MCF 10A (cell line): ENCODE data around the gene ZNF70. TPM values are rescaled to one million over a fixed set of nuclear protein-coding genes. Genes with fewer than 3 reads are reported as not detected.

Experiments used
- total RNA-seq: library from RNA; stranded (reverse); gene quantifications from 2 replicates; pipeline ENCODE4 v1.2.3, GENCODE V29; 2022

Gene ZNF70
- total RNA-seq, 1 experiment from 2014 or later: 3.3 TPM

Other genes starting within 250 kb of the ZNF70 start
- gene IGLL1, start 170.8 kb downstream of the ZNF70 start, total RNA-seq: not detected in 2 replicates
- not detected in 2 replicates for gene DRICH1, start 118.8 kb downstream of the ZNF70 start, total RNA-seq
- not detected in 2 replicates for gene RGL4, start 60.1 kb downstream of the ZNF70 start, total RNA-seq
- gene VPREB3, start 3.3 kb upstream of the ZNF70 start, total RNA-seq: not detected in 2 replicates
- gene C22orf15, start 11.9 kb upstream of the ZNF70 start, total RNA-seq: not detected in 2 replicates
- 86.0 and 90.1 TPM in 2 replicates for gene CHCHD10, start 16.9 kb upstream of the ZNF70 start, total RNA-seq
- gene MMP11, start 21.7 kb upstream of the ZNF70 start, total RNA-seq: 0.44 TPM in 1 of 2 replicates, not detected in the other
- gene SMARCB1, start 35.9 kb upstream of the ZNF70 start, total RNA-seq: 83.7 and 115 TPM in 2 replicates
- gene DERL3, start 87.9 kb upstream of the ZNF70 start, total RNA-seq: not detected in 2 replicates
- 9.6 and 11.3 TPM in 2 replicates for gene SLC2A11, start 106.8 kb upstream of the ZNF70 start, total RNA-seq
- 1,031 and 1,126 TPM in 2 replicates for gene MIF, start 143.3 kb upstream of the ZNF70 start, total RNA-seq
- gene GSTT2B, start 210.1 kb upstream of the ZNF70 start, total RNA-seq: 15.6 and 22.7 TPM in 2 replicates
- 2.1 and 2.5 TPM in 2 replicates for gene DDTL, start 215.8 kb upstream of the ZNF70 start, total RNA-seq
- 127 and 155 TPM in 2 replicates for gene DDT, start 223.3 kb upstream of the ZNF70 start, total RNA-seq
- not detected in 2 replicates for gene GSTT2, start 229.0 kb upstream of the ZNF70 start, total RNA-seq